Effector CD8-positive, alpha-beta T cell (primary cell): ENCODE results near the gene TLE2.
"Not testable (repeated sequence)": the region's sequence is repeated elsewhere in the genome, so short reads cannot be mapped to it uniquely, and the experiment has no call there.

ENCODE experiments used
- DNase-seq: peaks from one replicate; lab custom pipeline; 2025; lab: John Stamatoyannopoulos, UW

The TLE2 gene

GRCh38 chr19:2983351-2984214 is 45.5 kb downstream of the TLE2 start:
- no peak for DNase-seq

- DNase-seq: no peak
These were observed 46.1 kb downstream of the TLE2 start for GRCh38 chr19:2982983-2983350.

GRCh38 chr19:2982561-2982960 is 46.5 kb downstream of the TLE2 start:
- DNase-seq: no peak

DNA sequence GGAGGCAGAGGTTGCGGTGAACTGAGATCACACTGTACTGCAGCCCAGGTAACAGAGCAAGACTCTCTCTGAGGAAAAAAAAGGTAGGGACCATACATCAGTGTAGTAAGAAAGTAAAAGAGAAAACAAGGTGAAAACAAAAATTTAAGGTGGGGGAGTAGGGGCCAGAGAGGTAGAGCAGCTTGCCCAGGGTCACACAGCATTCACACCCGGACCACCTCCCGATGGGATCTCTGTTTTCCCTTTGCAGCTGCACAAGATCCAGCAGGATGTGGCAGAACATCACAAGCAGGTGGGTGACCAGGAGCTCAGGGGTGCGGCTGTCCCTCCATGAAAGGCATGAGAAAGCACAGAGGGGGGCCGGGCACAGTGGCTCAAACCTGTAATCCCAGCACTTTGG is 47.2 kb downstream of the TLE2 start:
- no peak for DNase-seq

- no peak for DNase-seq
These were observed 50.3 kb downstream of the TLE2 start for GRCh38 chr19:2978772-2979171.

DNA sequence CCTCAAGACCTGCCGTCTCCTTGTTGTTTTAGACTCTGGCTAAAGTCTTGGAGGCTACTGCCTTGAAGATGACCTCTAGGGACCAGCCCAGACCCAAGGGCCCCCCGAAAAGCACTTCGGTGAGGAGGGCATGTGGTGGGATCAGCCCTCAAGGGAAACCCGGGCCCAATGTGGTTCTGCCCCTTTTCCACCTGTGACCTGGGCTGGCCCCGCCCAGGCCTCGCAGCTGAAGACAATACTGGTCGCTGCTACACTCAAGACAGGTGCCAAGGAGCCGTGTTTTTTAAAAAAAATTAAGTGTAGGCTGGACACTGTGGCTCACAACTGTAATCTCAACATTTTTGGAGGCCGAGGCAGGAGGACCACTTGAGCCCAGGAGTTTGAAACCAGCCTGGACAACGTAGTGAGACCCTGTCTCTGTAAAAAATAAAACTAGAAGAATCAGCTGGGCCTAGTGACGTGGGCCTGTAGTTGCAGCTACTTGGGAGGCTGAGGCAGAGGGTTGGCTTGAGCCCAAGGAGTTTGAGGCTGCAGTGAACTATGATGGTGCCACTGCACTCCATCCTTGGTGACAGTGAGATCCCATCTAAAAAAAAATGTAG is 50.8 kb downstream of the TLE2 start:
- DNase-seq: no peak

DNA sequence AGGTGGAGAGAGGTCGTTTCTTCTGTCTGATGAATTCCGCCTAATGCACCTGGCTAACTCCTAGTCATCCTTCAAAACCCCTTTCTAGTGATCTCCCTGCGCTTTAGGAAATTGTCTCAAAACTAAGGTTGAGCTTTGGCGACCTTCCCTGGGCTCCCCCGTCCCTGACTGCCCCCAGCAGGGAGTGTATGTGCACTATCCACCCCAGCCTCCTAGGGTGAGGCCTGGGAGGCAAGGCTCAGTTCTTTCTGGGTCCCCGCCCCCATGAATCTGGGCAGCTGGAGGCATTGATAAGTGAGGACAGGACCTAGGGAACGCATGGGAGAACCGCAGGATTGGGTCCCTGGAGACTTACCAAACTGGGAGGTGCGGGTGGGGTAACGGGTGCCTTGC is 51.3 kb downstream of the TLE2 start:
- no peak for DNase-seq

- peak; percentile 89 for DNase-seq
These were observed 51.9 kb downstream of the TLE2 start, which contains the start of gene TLE6 for GRCh38 chr19:2977001-2977745. Gene TLE6 (plus strand): TSS chr19:2977564. CDS start chr19:2978234, 670 bp downstream.

DNA sequence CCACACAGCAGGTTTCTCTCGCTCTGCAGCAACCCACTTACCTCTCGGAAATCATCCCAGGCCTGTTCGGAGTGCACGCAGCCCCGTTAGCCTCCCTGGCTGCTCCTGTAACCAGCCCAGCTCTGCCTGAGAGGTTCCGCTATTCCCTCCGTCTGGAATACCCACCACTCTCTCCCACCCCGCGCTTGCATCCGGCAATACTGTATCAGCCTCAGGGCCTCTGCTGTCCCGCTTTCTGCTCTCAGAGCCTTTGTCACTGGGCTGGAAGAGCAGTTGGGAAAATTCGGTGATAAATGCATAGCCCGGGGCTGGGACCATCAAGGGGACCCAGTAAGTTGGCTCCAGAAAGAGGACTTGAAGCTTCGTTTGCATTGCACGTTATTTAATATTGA is 52.5 kb downstream of the TLE2 start:
- no peak for DNase-seq

DNA sequence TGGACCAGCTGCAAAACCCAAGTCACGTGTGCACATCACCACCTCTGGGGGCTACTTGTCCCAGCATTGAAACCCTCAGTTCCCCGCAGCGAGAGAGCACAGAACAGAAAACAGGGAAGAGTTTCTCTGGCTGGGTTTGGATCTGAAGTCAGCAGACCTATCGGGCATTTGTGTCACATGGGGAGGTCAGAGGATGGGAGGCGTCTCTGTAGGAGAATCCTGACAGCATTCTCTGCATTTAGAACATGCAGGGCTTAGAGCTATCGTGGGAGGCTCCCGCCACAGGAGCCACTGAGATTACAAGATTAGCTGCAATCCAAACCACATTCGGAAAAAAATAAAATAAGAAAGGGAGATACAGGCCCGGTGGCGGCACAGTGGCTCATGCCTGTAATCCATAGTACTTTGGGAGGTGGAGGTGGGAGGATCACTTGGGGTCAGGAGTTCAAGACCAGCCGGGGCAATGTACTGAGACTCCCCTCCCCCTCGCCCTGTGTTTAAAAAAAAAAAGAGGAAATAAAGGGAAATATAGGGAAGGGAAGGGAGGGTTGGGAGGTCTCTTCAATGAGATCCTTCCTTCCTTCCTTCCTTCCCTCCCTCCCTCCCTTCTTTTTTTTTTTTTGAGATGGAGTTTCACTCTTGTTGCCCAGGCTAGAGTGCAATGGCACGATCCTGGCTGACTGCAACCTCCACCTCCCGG is 54.6 kb downstream of the TLE2 start:
- DNase-seq: no peak

- no peak for DNase-seq
These were observed 55.9 kb downstream of the TLE2 start for GRCh38 chr19:2973229-2973628.

GRCh38 chr19:2970201-2970835 is 58.8 kb downstream of the TLE2 start:
- no peak for DNase-seq

DNA sequence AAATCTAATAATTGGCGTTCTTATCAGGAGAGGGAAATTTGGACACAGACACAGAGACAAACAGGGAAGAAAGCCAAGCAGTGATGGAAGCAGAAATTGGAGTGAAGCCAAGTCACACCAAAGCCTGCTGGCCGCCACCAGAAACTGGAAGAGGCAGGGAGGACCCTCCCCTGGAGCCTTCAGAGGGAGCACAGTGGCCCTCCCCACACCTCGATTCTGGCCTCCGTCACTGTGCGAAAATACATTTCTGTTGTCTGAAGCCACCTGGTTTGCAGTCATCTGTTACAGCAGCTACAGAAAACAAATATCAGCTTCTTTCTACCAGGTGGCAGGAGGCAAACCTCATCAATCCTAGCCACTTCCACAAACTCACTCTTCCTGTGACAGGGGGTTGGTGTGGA is 60.0 kb downstream of the TLE2 start:
- DNase-seq: no peak

- DNase-seq: no peak
These were observed 61.1 kb downstream of the TLE2 start for GRCh38 chr19:2967972-2968371.

GRCh38 chr19:2964874-2965273 is 64.2 kb downstream of the TLE2 start:
- no peak for DNase-seq

DNA sequence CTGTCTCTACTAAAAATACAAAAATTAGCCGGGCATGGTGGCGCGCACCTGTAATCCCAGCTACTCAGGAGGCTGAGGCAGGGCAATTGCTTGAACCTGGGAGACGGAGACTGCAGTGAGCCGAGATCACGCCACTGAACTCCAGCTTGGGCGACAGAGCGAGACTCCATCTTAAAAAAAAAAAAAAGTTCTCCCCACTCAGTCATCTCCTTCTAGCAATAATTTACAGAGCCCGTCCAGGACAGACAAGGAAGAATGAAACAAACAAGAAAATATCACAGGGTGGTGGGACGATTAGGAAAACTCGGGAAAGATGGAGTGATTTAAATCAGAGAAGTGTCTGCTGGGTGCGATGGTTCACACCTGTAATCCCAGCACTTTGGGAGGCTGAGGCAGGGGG is 65.4 kb downstream of the TLE2 start:
- not testable (repeated sequence) for DNase-seq

GRCh38 chr19:2963122-2963521 is 66.0 kb downstream of the TLE2 start:
- DNase-seq: no peak

- peak; percentile 33 for DNase-seq
These were observed 66.9 kb downstream of the TLE2 start for GRCh38 chr19:2962018-2962670.

DNA sequence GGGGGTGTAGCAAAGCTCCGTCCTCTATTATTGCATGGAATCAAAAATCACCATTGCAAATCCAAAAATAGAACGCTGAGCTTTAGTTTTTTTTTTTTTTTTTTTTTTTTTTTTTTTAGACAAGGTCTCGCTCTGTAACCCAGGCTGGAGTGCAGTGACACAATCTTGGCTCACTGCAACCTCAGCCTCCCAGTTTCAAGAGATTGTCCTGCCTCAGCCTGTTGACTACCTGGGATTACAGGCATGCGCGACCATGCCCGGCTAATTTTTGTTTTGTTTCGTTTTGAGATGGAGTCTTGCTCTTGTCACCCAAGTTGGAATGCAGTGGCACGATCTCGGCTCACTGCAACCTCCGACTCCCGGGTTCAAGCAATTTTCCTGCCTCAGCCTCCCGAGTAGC is 69.0 kb downstream of the TLE2 start:
- no peak for DNase-seq

DNA sequence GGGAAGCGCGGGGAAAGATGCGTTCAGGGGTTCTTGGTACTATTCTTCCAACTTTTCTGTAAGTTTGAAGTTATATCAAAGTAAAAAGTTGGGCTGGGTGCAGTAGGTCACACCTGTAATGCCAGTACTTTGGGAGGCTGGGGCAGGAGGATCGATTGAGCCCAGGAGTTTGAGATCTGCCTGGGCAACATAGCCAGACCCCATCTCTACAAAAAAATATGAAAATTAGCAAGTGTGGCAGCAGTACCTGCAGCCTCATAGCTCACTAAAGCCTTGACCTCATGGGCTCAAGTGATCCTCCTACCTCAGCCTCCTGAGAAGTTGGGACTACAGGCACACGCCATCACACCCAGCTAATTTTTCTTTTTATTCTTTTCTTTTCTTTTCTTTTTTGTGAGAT is 71.9 kb downstream of the TLE2 start:
- DNase-seq: no peak

GRCh38 chr19:2952953-2953481 is 76.1 kb downstream of the TLE2 start:
- DNase-seq: no peak
